ENCODE results near the gene CPSF4L. TPM values are rescaled to one million over a fixed set of nuclear protein-coding genes. Genes with fewer than 3 reads are reported as not detected.
A peak's percentile ranks its signal among the peaks of the same experiment; 100 is the strongest.

The CPSF4L gene
- total and polyA plus RNA-seq, 5 donors from 2014 or later: not detected

- Histone ChIP-seq H3K4me1 (ENCODE audit: control insufficient read depth, insufficient read depth, low read length, poor library complexity, severe bottlenecking) (peaks cover 6% of the 10 kb centered on the region), H3K4me3 (ENCODE audit: low read depth, low read length) (no peak overlapping the region), H3K27me3 (ENCODE audit: control insufficient read depth, insufficient read depth, low read length) (no peaks in the 10 kb centered on the region), H3K27ac (ENCODE audit: insufficient read depth, low read length, poor library complexity, severe bottlenecking) (no peak overlapping the region), H3K9me3 (ENCODE audit: control insufficient read depth in 2 of 2, low read length in 2 of 2) (no peaks in the 10 kb centered on the region), H3K36me3 (ENCODE audit: control insufficient read depth, insufficient read depth, low read length) (no peaks in the 10 kb centered on the region)
- Mint-ChIP-seq H3K27ac (no peak overlapping the region), H3K4me3 (peak overlapping the region in 1 of 4 donors; percentile 41), H3K27me3 (peaks cover 22% of the 10 kb centered on the region), H3K9me3 (no peaks in the 10 kb centered on the region), H3K4me1 (peaks cover 0 to 13% (median 5%) of the 10 kb centered on the region in 4 donors), H3K36me3 (no peaks in the 10 kb centered on the region)
- no peak for ATAC-seq (ENCODE audit: low read depth in 2 of 2)
- no peak for DNase-seq
These were observed 43.5 kb upstream of the CPSF4L start for GRCh38 chr17:73304971-73305812.

- ATAC-seq (ENCODE audit: low read depth in 2 of 2): no peak
- Histone ChIP-seq H3K27ac (ENCODE audit: insufficient read depth, low read length, poor library complexity, severe bottlenecking) (no peak overlapping the region), H3K4me3 (ENCODE audit: low read depth, low read length) (no peak overlapping the region), H3K27me3 (ENCODE audit: control insufficient read depth, insufficient read depth, low read length) (no peaks in the 10 kb centered on the region), H3K36me3 (ENCODE audit: control insufficient read depth, insufficient read depth, low read length) (no peaks in the 10 kb centered on the region), H3K4me1 (ENCODE audit: control insufficient read depth, insufficient read depth, low read length, poor library complexity, severe bottlenecking) (no peaks in the 10 kb centered on the region), H3K9me3 (ENCODE audit: control insufficient read depth in 2 of 2, low read length in 2 of 2) (no peaks in the 10 kb centered on the region)
- no peak for DNase-seq
- no peak overlapping the region for H3K4me3 Mint-ChIP-seq
- H3K4me1 Mint-ChIP-seq: peaks cover 0 to 11% (median 1%) of the 10 kb centered on the region in 4 donors
- H3K27ac Mint-ChIP-seq: no peak overlapping the region
- peaks cover 14% of the 10 kb centered on the region for H3K27me3 Mint-ChIP-seq
- H3K36me3 Mint-ChIP-seq: no peaks in the 10 kb centered on the region
- no peaks in the 10 kb centered on the region for H3K9me3 Mint-ChIP-seq
These were observed 42.8 kb upstream of the CPSF4L start for GRCh38 chr17:73304438-73304837.

GRCh38 chr17:73302189-73302588, 40.5 kb upstream of the CPSF4L start:
- Histone ChIP-seq H3K4me3 (ENCODE audit: low read depth, low read length) (no peak overlapping the region), H3K27ac (ENCODE audit: insufficient read depth, low read length, poor library complexity, severe bottlenecking) (no peak overlapping the region), H3K4me1 (ENCODE audit: control insufficient read depth, insufficient read depth, low read length, poor library complexity, severe bottlenecking) (no peaks in the 10 kb centered on the region), H3K9me3 (ENCODE audit: control insufficient read depth in 2 of 2, low read length in 2 of 2) (no peaks in the 10 kb centered on the region), H3K36me3 (ENCODE audit: control insufficient read depth, insufficient read depth, low read length) (no peaks in the 10 kb centered on the region), H3K27me3 (ENCODE audit: control insufficient read depth, insufficient read depth, low read length) (no peaks in the 10 kb centered on the region)
- peaks cover 0 to 3% (median 0%) of the 10 kb centered on the region in 7 donors for H3K9me3 Mint-ChIP-seq
- H3K36me3 Mint-ChIP-seq: no peaks in the 10 kb centered on the region
- no peak overlapping the region for H3K4me3 Mint-ChIP-seq
- ATAC-seq (ENCODE audit: low read depth in 2 of 2): no peak
- DNase-seq: no peak
- H3K27ac Mint-ChIP-seq: no peak overlapping the region
- H3K27me3 Mint-ChIP-seq: peaks cover 7% of the 10 kb centered on the region
- H3K4me1 Mint-ChIP-seq: peaks cover 0 to 9% (median 0%) of the 10 kb centered on the region in 4 donors

- H3K27me3 ChIP-seq (ENCODE audit: control insufficient read depth, insufficient read depth, low read length): no peaks in the 10 kb centered on the region
- no peaks in the 10 kb centered on the region for H3K36me3 Mint-ChIP-seq
- no peaks in the 10 kb centered on the region for H3K9me3 ChIP-seq (ENCODE audit: control insufficient read depth in 2 of 2, low read length in 2 of 2)
- no peak overlapping the region for H3K4me3 ChIP-seq (ENCODE audit: low read depth, low read length)
- H3K36me3 ChIP-seq (ENCODE audit: control insufficient read depth, insufficient read depth, low read length): no peaks in the 10 kb centered on the region
- no peak overlapping the region for H3K4me3 Mint-ChIP-seq
- peaks cover 0 to 9% (median 0%) of the 10 kb centered on the region in 4 donors for H3K4me1 Mint-ChIP-seq
- peaks cover 7% of the 10 kb centered on the region for H3K27me3 Mint-ChIP-seq
- H3K27ac ChIP-seq (ENCODE audit: insufficient read depth, low read length, poor library complexity, severe bottlenecking): no peak overlapping the region
- DNase-seq (no peak), ATAC-seq (ENCODE audit: low read depth in 2 of 2) (no peak)
- no peaks in the 10 kb centered on the region for H3K4me1 ChIP-seq (ENCODE audit: control insufficient read depth, insufficient read depth, low read length, poor library complexity, severe bottlenecking)
- peaks cover 0 to 3% (median 0%) of the 10 kb centered on the region in 7 donors for H3K9me3 Mint-ChIP-seq
- no peak overlapping the region for H3K27ac Mint-ChIP-seq
These were observed 39.7 kb upstream of the CPSF4L start for GRCh38 chr17:73301369-73301768.

- Histone ChIP-seq H3K4me3 (ENCODE audit: low read depth, low read length) (no peak overlapping the region), H3K27ac (ENCODE audit: insufficient read depth, low read length, poor library complexity, severe bottlenecking) (no peak overlapping the region), H3K9me3 (ENCODE audit: control insufficient read depth in 2 of 2, low read length in 2 of 2) (no peaks in the 10 kb centered on the region), H3K4me1 (ENCODE audit: control insufficient read depth, insufficient read depth, low read length, poor library complexity, severe bottlenecking) (no peaks in the 10 kb centered on the region), H3K27me3 (ENCODE audit: control insufficient read depth, insufficient read depth, low read length) (no peaks in the 10 kb centered on the region), H3K36me3 (ENCODE audit: control insufficient read depth, insufficient read depth, low read length) (no peaks in the 10 kb centered on the region)
- Mint-ChIP-seq H3K4me3 (no peak overlapping the region), H3K9me3 (peaks cover 0 to 3% (median 0%) of the 10 kb centered on the region in 7 donors), H3K27ac (no peak overlapping the region), H3K27me3 (peaks cover 7% of the 10 kb centered on the region), H3K4me1 (peaks cover 0 to 9% (median 0%) of the 10 kb centered on the region in 4 donors), H3K36me3 (no peaks in the 10 kb centered on the region)
- no peak for ATAC-seq (ENCODE audit: low read depth in 2 of 2)
- no peak for DNase-seq
These were observed 38.7 kb upstream of the CPSF4L start for GRCh38 chr17:73300392-73300791.

- H3K4me1 ChIP-seq (ENCODE audit: control insufficient read depth, insufficient read depth, low read length, poor library complexity, severe bottlenecking): no peaks in the 10 kb centered on the region
- no peak overlapping the region for H3K4me3 ChIP-seq (ENCODE audit: low read depth, low read length)
- ATAC-seq (ENCODE audit: low read depth in 2 of 2) (no peak), DNase-seq (no peak)
- no peaks in the 10 kb centered on the region for H3K36me3 ChIP-seq (ENCODE audit: control insufficient read depth, insufficient read depth, low read length)
- Mint-ChIP-seq H3K27ac (no peak overlapping the region), H3K4me3 (no peak overlapping the region), H3K9me3 (peaks cover 0 to 3% (median 0%) of the 10 kb centered on the region in 7 donors), H3K27me3 (no peaks in the 10 kb centered on the region), H3K4me1 (peaks cover 0 to 5% (median 0%) of the 10 kb centered on the region in 4 donors), H3K36me3 (no peaks in the 10 kb centered on the region)
- H3K27ac ChIP-seq (ENCODE audit: insufficient read depth, low read length, poor library complexity, severe bottlenecking): no peak overlapping the region
- no peaks in the 10 kb centered on the region for H3K9me3 ChIP-seq (ENCODE audit: control insufficient read depth in 2 of 2, low read length in 2 of 2)
- no peaks in the 10 kb centered on the region for H3K27me3 ChIP-seq (ENCODE audit: control insufficient read depth, insufficient read depth, low read length)
These were observed 36.5 kb upstream of the CPSF4L start for GRCh38 chr17:73297934-73298861.

- no peak overlapping the region for H3K4me3 Mint-ChIP-seq
- peaks cover 4% of the 10 kb centered on the region for H3K27me3 Mint-ChIP-seq
- H3K27me3 ChIP-seq (ENCODE audit: control insufficient read depth, insufficient read depth, low read length): no peaks in the 10 kb centered on the region
- H3K4me1 ChIP-seq (ENCODE audit: control insufficient read depth, insufficient read depth, low read length, poor library complexity, severe bottlenecking): peaks cover 6% of the 10 kb centered on the region
- H3K27ac ChIP-seq (ENCODE audit: insufficient read depth, low read length, poor library complexity, severe bottlenecking): no peak overlapping the region
- peaks cover 0 to 12% (median 0%) of the 10 kb centered on the region in 4 donors for H3K4me1 Mint-ChIP-seq
- no peak overlapping the region for H3K27ac Mint-ChIP-seq
- no peak for ATAC-seq (ENCODE audit: low read depth in 2 of 2)
- no peaks in the 10 kb centered on the region for H3K36me3 Mint-ChIP-seq
- H3K4me3 ChIP-seq (ENCODE audit: low read depth, low read length): no peak overlapping the region
- no peaks in the 10 kb centered on the region for H3K36me3 ChIP-seq (ENCODE audit: control insufficient read depth, insufficient read depth, low read length)
- DNase-seq: no peak
- H3K9me3 Mint-ChIP-seq: peaks cover 0 to 3% (median 0%) of the 10 kb centered on the region in 7 donors
- H3K9me3 ChIP-seq (ENCODE audit: control insufficient read depth in 2 of 2, low read length in 2 of 2): no peaks in the 10 kb centered on the region
These were observed 31.8 kb upstream of the CPSF4L start for GRCh38 chr17:73293480-73293911.
